Hindlimb muscle (tissue), 1 donor: ENCODE measurements around the gene SIPA1L3. TPM values are rescaled to one million over a fixed set of nuclear protein-coding genes. Genes with fewer than 3 reads are reported as not detected.

Experiments
- DNase-seq: peaks from one replicate; pipeline ENCODE4 v3.0.0-alpha.2; 2013
- polyA plus RNA-seq: library from polyadenylated mRNA; unstranded; fragments of 120-200 nt; gene quantifications from one replicate; pipeline ENCODE4 v1.2.1, GENCODE V29; 2013; ENCODE audit not compliant: insufficient read length

Gene SIPA1L3
- polyA plus RNA-seq, 1 donor: 8.8 TPM

DNA sequence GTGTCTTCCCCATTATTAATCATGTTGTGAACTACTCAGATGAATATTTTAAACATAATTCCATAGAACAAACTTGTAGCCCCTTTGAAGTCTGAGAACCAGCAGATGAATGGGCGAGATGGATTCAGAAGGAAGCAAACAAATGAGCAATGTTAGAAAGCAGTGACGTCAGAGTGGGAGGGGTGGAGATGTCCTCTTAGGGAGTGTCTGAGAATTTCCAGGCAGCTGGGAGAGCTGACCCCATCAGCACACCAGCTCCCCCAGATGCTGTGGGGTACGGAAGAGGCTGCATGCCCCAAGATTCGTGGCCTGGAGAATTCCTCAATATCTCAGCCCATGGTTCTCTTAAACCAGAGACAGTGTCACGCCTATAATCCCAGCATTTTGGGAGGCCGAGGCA is 248.4 kb downstream of the SIPA1L3 start:
- DNase-seq: no peak

DNA sequence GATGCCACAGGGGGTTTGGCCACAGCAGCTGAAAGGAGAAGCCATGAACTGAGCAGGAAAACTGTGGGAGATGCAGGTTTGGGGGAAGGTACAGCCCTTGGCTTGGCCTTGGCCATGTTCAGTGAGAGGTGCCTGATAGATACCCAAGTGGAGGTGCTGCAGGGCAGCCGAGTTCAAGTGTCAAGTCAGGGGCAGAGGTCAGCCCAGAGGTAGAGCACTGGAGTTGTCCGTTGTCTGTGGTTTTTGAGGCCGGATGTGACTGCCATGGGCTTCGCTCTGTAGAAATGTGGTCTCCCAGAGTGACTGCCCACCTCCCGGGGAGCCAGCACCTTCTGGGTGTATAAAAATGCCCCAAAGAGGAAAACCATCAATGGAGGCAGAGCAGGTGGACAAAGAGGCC is 251.7 kb downstream of the SIPA1L3 start:
- DNase-seq: no peak

DNA sequence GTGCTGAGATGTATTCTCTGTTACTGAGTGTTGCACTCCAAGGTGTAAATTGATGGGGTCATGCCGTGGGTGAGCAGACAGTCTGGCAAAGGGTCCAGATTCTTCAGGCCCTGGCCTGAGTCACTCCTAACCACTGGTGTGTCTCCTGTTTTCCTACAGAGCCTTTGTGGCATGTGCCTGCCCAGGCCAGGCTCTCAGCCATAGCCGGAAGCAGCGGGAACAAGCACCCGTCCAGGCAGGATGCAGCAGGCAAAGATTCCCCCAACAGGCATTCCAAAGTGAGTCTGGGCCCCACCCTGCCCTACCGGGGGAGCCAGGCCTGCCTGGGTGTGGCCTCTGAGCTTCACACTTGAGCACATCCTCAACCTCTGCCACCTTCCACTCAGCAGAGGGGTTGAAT is 255.1 kb downstream of the SIPA1L3 start:
- no peak for DNase-seq

DNA sequence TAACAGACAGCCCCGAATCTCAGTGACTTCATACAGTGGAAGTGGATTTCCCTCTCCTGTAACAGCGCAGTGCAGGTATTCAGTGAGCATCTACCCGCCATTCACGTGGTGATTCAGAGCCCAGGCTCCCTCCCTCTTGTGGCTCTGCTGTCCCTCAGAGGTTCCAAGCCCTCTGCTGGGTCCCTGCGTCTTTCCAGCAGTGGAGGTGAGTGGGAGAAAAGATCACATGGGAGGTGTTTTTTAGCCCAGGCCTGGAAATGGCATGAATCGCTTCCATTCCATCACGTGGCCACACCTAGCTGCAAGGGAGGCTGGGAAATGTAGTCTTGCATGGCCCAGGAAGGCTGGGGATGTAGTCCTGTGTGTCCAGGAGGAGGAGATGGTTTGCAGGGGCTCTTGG is 255.6 kb downstream of the SIPA1L3 start:
- no peak for DNase-seq

DNA sequence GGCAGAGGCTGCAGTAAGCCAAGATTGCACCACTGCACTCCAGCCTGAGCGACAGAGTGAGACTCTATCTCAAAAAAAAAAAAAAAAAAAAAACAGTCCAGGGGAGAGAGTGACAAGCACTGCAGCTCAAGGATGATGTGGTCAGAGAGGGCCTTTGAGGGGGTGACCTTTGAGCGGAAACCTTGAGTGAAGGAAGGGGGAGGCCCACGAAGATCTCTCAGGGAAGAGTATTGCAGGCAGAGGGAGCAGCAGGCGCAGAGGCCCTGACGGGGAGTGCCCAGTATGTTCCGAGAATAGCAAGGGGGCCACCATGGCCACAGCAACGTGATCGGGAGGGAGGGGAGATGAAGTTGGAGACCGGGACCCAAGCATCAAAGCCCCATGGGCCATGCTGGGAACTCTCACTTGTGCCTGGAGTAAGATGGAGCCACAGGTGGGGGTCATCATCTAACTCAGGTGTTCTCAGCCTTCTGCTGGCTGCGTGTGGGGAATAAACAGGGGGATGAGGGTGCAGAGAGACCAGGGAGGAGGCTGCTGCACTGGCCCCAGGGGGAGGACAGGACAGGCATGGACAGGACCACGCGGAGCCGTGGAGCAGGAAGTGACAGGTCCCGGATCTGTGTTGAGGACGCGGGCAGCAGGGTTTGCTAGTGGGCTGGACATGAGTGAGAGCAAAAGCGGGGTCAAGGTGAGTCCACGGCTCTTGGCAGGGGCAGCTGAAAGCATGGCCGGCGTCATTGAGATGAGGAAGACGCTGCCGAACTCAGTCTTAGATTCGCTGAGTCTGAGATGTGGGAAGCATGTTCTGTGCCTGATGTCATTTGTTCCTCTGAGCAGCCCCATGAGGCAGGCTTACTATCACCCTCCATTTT is 256.6 kb downstream of the SIPA1L3 start:
- DNase-seq: no peak

DNA sequence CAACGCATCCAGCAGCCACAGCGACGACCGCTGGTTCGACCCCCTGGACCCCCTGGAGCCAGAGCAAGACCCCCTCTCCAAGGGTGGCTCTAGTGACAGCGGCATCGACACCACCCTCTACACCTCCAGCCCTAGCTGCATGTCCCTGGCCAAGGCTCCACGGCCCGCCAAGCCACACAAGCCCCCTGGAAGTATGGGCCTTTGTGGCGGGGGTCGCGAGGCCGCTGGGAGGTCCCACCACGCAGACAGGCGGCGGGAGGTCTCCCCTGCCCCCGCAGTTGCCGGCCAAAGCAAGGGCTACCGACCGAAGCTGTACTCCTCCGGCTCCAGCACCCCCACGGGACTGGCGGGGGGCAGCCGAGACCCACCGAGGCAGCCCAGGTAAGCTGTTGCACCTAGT is 257.5 kb downstream of the SIPA1L3 start:
- DNase-seq: no peak

DNA sequence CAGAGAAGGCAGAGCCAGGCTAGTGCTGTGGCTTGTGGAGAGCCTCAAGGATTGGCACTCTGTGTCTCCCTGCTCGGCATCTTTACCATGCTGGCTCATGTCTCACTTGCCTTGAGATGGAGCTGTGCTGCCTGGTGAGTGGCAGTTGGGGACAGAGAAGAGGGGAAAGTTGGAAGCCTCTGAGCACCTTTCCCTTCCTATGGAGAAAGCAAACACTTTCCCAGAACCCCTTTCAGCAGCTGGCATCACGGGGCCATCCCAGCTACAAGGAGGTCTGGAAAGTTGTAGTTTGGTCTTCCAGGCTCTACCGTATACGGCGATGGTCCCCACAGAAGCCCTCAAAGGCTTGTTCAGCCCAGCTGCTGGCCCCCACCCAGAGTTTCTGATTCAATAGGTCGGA is 258.3 kb downstream of the SIPA1L3 start:
- no peak for DNase-seq

DNA sequence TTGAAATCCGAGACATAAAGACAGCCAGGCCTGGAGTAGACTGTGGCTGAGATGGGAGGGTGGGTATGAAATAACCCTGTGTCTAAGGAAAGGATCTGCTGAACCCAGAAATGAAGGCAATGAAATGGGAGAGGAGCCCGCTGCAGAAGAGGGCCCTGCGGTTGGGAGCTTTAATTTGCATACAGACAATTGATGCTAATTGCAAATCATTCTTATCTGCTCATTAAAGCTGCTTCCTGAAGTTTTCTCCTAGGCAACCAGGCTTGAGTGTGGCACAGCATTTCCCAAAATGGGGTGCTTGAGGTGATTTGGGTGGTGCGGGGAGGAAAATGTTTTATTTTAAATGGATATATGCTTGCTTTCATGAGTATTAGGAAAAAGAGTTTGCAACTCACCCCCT is 261.6 kb downstream of the SIPA1L3 start:
- DNase-seq: no peak

DNA sequence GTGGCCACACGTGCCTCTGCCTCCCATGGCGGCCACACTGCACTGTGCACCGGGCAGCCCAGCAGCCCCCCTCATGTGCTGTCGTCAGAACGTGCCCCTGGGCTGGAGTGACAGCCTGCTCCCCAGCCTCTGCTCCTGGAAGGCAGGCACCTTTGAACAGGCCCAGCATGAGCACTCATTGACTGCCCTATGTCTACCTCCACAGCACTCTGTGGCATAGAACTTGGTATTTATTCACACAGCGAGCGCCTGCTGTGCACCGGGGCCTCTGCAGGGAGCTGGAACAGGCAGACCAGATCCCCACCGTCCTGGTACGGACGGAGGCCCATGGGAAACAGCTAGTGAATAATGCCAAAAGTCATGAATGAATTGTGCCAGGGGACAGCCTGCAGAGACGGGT is 263.3 kb downstream of the SIPA1L3 start:
- no peak for DNase-seq

DNA sequence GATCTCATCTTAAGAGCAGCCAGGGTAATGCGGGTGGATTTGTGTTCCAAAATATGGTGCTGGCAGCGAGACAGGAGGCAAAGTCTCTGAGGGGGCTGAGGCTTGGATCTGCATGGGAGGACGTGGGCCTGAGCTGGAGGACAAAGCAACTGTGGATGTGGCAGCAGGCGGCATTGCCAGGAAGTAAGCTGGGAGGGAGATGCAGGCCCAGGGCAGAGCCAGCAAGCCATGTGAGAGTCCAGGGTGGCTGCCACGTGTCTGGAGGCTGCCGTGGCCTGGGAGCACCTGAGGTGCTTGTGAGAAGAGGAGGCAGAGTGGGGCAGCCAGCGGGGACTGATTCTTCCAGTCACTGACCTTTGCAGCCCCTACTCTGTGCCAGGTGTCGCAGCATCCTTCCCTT is 265.0 kb downstream of the SIPA1L3 start:
- DNase-seq: no peak

DNA sequence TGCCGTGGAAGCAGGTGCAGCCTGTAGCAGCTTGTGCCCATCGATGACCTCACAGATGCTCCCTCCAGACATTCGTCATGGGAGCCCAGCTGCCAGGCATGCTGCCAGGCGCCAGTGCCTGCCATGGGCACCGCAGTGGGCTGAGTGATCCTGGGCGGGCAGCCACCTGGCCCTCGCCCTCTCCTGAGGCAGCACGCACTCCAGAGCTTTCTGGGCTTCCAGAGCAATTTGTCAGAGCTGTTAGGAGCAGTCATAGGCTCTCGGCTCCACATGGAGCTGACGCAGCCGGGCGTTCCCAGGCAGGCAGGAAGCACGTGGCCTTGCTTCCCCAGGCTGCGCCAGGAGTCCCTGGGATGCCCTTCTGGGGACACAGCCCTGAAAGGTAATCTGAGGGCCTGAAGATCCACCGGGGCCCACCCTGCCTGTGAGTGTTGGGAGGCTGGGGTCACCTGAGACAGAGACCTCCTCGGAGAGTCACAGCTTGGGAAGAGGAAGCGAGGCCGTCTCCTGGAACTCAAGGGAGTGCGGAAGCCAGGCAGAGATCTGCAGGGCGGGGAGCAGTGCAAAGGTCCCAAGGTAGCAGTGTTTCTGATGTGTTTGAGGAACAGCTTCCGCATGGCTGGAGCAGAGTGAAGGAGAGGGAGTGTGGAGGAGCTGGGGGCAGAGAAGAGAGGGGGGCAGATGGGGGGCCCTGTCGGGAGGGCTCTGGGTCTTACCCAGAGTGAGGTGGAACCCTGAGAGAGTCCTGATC is 266.5 kb downstream of the SIPA1L3 start:
- DNase-seq: peak; percentile 67

DNA sequence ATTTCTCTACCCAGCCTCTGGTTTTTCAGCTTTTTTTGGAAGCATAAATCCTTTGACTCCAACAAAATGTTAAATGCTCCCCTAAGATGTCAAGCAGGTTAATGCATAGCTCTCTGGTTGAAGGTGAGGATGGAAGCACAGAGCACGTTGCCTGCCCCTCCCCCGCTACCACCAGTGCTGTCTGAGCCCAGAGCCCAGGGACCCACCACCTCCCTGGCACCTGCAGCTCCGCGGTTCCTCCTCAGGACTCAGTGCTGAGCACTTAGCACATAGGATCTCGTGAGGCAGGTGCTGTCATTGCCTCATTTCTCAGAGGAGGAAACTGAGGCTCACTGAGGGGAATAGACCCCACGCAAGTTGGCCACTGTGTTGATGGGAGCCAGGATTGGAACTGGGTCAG is 268.4 kb downstream of the SIPA1L3 start:
- DNase-seq: no peak

DNA sequence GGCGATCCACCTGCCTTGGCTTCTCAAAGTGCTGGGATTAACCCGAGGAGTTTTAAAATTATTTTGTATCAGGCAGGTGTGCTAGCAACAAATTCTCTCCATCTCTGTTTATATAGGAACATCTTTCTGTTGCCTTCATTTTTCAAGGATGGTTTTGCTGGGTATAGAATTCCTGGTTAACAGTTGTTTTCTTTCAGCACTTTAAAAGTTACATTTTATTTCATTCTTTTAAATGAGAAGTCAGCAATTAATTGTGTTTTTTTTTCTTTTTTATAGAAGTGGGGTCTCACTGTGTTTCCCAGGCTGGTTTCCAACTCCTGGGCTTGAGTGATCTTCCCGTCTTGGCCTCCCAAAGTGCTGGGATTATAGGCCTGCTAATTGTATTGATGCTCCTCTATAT is 273.1 kb downstream of the SIPA1L3 start:
- DNase-seq: no peak

DNA sequence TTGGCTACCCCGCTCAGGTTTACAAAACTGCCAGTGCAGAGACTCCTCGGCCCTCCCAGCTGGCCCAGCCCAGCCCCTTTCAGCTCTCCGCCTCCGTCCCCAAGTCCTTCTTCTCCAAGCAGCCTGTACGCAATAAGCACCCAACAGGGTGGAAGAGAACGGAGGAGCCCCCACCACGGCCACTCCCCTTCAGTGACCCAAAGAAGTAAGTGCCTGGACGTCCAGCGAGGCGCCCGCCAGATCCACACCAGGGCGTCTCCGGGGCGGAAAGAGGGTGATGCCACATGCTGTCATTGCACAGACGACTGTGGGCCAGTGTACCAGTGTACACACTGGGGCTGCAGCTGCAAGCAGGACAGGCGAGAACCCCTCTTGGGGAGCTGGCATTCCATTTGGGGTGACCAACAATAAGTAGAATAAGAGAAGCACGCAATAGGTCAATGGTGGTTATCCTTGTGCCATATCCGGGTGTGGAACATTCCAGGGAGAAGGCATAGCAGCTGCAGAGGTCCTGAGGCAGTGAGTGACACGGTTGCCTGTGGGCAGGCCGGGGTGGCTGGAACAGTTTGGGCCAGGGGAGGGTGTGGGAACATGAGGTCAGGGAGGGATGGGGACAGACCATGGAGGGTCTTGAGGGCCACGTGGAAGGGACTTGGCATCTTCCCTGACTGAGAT is 275.7 kb downstream of the SIPA1L3 start:
- DNase-seq: no peak

DNA sequence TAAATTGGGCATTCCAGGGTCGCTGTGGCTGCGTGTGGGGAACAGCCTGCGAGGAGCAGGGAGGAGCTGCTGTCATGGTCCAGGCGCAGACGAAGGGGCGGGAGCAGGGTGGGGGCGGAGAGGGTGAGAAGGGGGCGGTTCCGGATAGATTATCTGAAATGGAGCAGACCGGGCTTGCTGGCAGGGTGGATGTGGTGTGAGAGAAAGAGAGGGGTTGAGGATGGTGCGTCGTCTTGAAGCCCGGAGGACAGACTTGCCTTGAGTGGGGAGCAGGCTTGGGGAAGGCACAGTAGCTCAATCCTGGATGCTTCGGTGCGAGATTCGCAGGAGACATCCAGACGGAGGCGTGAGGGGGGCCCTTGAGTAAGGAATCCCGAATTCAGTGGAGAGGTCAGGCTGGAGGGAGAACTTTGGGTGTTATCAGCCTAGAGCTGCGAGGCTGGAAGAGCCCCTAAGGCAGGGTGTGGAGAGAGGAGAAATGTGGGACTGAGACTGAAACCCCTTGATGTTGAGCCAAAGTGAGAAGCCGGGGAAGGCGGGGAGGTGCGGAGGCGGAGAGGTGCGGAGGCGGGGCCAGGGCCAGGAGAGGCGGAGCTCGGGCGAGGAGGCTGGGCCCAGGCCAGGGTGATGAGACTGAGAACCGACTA is 276.4 kb downstream of the SIPA1L3 start:
- no peak for DNase-seq

DNA sequence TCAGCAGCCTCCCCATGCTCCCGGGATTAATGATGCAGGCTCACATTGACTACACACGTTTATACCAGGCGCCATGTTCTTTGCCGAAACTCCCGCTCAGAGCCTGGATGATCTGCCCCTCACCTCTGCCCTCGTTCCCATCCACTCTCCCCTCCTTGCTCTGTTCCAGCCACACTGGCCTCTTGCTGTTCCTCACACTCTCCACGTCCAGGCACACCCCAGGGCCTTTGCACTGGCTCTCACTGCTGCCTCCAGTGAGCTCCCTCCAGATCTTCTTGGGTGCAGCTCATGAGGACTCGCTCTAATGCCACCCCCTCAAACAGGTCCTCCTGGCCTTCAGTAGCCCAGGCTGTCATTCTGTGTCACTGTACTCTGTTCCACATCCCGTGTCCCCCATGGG is 277.8 kb downstream of the SIPA1L3 start:
- no peak for DNase-seq

DNA sequence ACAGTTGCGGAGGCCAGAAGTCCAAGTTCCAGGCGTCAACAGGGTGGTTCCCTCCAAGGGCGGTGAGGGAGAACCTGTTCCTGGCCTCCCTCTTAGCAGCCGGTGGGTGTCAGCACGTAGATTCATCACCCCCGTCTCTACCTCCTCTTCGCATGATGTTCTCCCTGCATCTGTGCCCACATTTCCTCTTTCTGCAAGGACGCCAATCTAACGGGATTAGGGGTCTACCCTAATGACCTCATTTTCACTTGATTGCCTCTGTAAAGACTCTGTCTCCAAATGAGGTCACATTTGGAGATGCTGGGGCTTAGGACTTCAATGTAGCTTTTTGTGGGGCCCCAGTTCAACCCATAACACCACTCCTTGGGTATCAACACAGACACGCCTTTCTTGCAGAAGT is 278.6 kb downstream of the SIPA1L3 start:
- no peak for DNase-seq

DNA sequence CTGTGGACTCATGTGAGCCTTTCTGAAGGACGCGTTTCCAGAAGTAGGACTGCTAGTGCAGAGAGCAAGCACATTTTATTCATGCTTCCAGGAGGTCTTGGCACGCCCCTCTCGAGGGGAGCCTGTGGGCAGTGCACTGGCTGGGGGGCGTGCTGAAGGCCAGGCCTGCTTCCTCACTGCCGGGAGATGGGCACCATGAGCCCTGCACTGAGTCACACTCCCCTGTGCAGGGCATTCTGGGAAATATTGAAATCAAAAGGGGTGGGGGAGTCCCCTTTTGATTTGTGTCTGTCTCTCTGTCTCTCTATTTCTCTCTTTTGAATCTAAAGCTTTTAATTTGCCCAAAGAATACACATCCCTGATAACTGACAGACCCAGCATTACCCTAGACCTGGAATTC is 283.1 kb downstream of the SIPA1L3 start:
- no peak for DNase-seq

DNA sequence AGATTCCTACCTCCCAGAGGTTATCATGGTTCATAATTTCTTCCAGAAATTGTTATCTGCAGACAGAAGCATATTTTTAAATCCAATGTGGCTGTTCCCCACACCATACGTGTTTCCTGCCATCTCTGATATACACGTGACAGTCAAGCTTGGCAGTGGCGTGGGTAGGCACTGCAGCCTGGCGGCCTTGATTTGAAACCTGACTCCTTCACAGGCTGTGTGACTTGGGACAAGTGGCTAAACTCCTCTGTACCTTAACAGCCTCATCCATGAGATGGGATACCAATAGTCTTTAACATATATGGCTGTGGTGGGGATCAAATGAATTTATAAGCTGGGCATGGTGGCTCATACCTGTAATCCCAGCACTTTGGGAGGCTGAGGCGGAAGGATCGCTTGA is 283.8 kb downstream of the SIPA1L3 start:
- DNase-seq: no peak

DNA sequence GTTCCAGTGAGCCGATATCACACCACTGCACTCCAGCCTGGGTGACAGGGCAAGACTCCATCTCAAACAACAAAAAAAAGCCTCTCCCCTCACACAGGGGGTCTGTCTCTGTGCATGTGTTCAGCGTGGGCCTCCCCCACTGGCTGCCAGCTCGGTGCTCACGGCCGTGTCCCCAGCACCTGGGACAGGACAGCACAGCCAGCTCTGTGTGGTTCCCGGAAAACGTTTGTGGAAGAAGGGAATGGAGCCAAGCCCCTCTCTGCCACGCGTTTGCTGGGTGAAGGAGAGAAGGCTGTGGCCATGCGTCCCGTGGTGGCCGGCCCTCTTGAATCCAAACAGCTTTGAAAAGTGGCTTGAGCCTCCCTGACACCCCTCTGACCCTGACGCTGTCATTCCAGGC is 284.7 kb downstream of the SIPA1L3 start:
- DNase-seq: no peak

DNA sequence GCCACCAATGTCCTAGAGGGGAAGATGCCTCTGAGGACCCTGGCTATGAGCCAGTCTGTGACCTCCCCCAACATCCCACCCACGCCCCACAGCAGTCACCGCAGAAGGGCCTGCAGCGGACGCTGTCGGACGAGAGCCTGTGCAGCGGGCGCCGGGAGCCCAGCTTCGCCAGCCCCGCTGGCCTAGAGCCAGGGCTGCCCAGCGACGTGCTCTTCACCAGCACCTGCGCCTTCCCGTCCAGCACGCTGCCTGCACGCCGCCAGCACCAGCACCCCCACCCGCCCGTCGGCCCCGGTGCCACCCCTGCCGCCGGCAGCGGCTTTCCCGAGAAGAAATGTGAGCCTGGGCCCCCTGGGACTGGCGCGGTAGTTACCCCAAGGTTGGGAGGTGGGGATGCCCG is 286.4 kb downstream of the SIPA1L3 start:
- DNase-seq: no peak

DNA sequence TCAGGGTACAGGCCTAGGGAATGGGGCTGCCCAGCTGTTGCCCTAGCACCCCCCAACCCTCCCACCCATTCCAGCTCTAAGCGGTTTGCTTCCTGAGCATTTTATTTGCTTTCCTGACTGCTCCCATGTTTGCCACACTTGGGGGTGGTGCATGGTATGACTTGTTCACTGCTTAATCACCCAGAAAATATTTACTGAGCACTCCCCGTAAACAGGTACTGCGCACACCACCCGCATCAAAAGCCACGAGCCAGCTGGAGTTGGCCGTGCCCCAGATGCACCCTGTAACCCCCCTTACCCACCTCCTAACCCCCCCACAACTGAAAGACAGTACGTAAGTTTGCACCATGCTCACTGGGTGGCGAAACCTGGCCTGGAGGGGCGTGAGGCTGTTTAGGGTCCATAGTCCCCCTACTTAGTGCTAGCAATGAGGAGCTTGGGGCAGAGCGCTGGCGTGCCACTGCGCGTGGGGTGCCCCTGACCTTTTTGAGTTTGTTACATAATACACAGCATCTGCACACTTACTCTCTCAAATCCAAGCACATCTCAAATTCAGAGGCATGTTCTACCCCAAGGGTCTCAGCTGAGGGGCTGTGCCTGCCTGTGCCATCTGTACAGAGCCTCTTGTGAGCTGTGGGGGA is 287.2 kb downstream of the SIPA1L3 start:
- DNase-seq: no peak

DNA sequence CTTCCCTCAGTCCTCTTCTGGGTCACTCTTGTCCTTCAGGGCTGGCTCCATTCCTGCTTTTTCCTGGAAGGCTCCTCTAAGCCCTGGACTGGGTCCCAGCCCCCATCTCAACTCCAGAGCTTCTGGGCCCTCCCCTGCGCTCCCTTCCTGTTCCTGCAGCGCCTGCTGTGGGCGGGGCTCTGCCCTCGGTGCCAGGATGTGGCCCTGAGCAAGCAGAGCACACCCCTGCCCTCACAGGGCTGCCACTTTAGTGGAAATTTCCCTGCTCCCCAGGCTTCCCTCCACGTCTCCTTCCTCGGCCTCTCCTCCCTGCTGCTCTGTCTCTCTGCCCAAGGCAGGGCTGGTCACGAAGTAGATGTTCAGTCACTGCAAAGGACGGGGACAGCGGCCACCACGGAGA is 288.2 kb downstream of the SIPA1L3 start:
- no peak for DNase-seq
